Bone marrow (tissue), 2 donors: Measurements from ENCODE around the gene HDAC4.

ENCODE experiments used
- DNase-seq, 2 donors: peaks; one replicate each; lab custom pipeline; 2025; lab: John Stamatoyannopoulos, UW

Gene HDAC4

GRCh38 chr2:239008004-239008403, 392.8 kb downstream of the HDAC4 start:
- DNase-seq = no peak

GRCh38 chr2:239006622-239007285, 394.1 kb downstream of the HDAC4 start:
- no peak for DNase-seq

GRCh38 chr2:239005586-239005985, 395.2 kb downstream of the HDAC4 start:
- no peak for DNase-seq

- DNase-seq = no peak
Measured at GRCh38 chr2:239004274-239005015, 396.4 kb downstream of the HDAC4 start.

- no peak for DNase-seq
Measured at GRCh38 chr2:239003624-239004273, 397.1 kb downstream of the HDAC4 start.

GRCh38 chr2:239002954-239003623, 397.7 kb downstream of the HDAC4 start:
- no peak for DNase-seq

- no peak for DNase-seq
Measured at GRCh38 chr2:239002591-239002953, 398.2 kb downstream of the HDAC4 start.

- DNase-seq = no peak
Measured at GRCh38 chr2:239001794-239002193, 399.0 kb downstream of the HDAC4 start.

GRCh38 chr2:239000500-239001073, 400.2 kb downstream of the HDAC4 start:
- no peak for DNase-seq

- DNase-seq = no peak
Measured at GRCh38 chr2:239000089-239000488, 400.7 kb downstream of the HDAC4 start.

GRCh38 chr2:238999291-238999741, 401.5 kb downstream of the HDAC4 start:
- DNase-seq = no peak

- DNase-seq = no peak
Measured at GRCh38 chr2:238998801-238999200, 402.0 kb downstream of the HDAC4 start.
